Measurements from ENCODE around the gene NKAIN1. TPM values are rescaled to one million over a fixed set of nuclear protein-coding genes. Genes with fewer than 3 reads are reported as not detected.

Gene NKAIN1
- total RNA-seq, 1 experiment from 2014 or later, result 36.8 TPM

DNA sequence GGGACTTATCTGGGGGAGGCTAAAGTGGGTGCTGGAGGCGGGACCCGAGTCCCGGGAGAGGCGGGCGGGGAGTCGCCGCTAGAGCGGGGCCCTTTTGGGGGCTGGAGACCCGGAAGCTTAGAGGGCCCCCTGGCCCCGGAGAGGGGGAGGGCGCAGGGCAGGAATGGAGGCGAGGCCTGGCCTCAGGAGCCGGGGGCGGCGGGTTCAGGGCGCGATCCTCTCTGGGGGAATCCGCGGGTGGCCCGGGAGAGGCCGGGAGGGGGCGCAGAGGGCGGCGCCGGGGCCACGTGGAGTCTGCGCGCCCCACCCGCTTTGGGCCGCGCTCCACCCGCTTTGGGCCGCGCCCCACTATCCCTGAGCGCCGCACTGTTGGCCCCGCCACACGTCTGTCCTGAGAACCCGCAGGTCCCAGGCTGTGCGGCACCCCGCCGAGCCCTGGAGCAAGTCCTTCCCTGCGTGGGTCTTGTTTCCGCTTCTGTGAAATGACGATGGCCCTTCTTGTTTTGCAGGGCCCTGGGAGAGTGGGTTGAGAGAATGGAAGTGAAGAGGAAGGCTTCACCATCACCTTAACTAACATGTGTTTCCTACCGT is 84.4 kb downstream of the NKAIN1 start (continued):
- TF ChIP-seq, protein P1, sequence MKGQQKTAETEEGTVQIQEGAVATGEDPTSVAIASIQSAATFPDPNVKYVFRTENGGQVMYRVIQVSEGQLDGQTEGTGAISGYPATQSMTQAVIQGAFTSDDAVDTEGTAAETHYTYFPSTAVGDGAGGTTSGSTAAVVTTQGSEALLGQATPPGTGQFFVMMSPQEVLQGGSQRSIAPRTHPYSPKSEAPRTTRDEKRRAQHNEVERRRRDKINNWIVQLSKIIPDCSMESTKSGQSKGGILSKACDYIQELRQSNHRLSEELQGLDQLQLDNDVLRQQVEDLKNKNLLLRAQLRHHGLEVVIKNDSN (CRISPR knock-in tag; IDR thresholded peaks at IDR 0.05), result no peak
- TF ChIP-seq IRF2 (CRISPR knock-in tag; IDR thresholded peaks at IDR 0.05; ENCODE audit: borderline replicate concordance, low read depth) (no peak), ZNF263 (CRISPR knock-in tag; IDR thresholded peaks at IDR 0.05; ENCODE audit: low read depth) (no peak), KAT7 (CRISPR knock-in tag; IDR thresholded peaks at IDR 0.05; ENCODE audit: borderline replicate concordance) (no peak), GTF2I (CRISPR knock-in tag; conservative IDR thresholded peaks at IDR 0.05) (no peak), NFATC4 (CRISPR knock-in tag; IDR thresholded peaks at IDR 0.05) (no peak), ETV6 (CRISPR knock-in tag; IDR thresholded peaks at IDR 0.05) (0 out of 2 replicates have a peak, but pooled peaks have one; percentile 16), FOXP1 (CRISPR knock-in tag; IDR thresholded peaks at IDR 0.05; ENCODE audit: borderline replicate concordance) (peak; percentile 43; the same call in 1 of the 2 replicates), SP1 (CRISPR knock-in tag; conservative IDR thresholded peaks at IDR 0.05) (peak; percentile 39; the same call in 1 of the 2 replicates), PRRX2 (CRISPR knock-in tag; IDR thresholded peaks at IDR 0.05) (no peak), AFF4 (CRISPR knock-in tag; IDR thresholded peaks at IDR 0.05; ENCODE audit: borderline replicate concordance) (no peak), ELF4 (CRISPR knock-in tag; IDR thresholded peaks at IDR 0.05; ENCODE audit: low read depth) (no peak), RORB (CRISPR knock-in tag; IDR thresholded peaks at IDR 0.05) (no peak), ZNF396 (CRISPR knock-in tag; IDR thresholded peaks at IDR 0.05; ENCODE audit: borderline replicate concordance) (no peak), ESRRA (CRISPR knock-in tag; IDR thresholded peaks at IDR 0.05; ENCODE audit: borderline replicate concordance) (no peak; the same call in 1 of the 2 replicates), SMAD3 (CRISPR knock-in tag; IDR thresholded peaks at IDR 0.05; ENCODE audit: borderline replicate concordance) (0 out of 2 replicates have a peak, but pooled peaks have one; percentile 14), ZNF232 (CRISPR knock-in tag; IDR thresholded peaks at IDR 0.05) (no peak), SOX15 (CRISPR knock-in tag; IDR thresholded peaks at IDR 0.05) (no peak), E2F4 (CRISPR knock-in tag; IDR thresholded peaks at IDR 0.05; ENCODE audit: borderline replicate concordance, low read depth) (no peak), FOXK1 (CRISPR knock-in tag; IDR thresholded peaks at IDR 0.05) (0 out of 2 replicates have a peak, but pooled peaks have one; percentile 11)
- TF ChIP-seq, protein P2, sequence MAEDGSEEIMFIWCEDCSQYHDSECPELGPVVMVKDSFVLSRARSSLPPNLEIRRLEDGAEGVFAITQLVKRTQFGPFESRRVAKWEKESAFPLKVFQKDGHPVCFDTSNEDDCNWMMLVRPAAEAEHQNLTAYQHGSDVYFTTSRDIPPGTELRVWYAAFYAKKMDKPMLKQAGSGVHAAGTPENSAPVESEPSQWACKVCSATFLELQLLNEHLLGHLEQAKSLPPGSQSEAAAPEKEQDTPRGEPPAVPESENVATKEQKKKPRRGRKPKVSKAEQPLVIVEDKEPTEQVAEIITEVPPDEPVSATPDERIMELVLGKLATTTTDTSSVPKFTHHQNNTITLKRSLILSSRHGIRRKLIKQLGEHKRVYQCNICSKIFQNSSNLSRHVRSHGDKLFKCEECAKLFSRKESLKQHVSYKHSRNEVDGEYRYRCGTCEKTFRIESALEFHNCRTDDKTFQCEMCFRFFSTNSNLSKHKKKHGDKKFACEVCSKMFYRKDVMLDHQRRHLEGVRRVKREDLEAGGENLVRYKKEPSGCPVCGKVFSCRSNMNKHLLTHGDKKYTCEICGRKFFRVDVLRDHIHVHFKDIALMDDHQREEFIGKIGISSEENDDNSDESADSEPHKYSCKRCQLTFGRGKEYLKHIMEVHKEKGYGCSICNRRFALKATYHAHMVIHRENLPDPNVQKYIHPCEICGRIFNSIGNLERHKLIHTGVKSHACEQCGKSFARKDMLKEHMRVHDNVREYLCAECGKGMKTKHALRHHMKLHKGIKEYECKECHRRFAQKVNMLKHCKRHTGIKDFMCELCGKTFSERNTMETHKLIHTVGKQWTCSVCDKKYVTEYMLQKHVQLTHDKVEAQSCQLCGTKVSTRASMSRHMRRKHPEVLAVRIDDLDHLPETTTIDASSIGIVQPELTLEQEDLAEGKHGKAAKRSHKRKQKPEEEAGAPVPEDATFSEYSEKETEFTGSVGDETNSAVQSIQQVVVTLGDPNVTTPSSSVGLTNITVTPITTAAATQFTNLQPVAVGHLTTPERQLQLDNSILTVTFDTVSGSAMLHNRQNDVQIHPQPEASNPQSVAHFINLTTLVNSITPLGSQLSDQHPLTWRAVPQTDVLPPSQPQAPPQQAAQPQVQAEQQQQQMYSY (CRISPR knock-in tag; IDR thresholded peaks at IDR 0.05), result no peak
- TF ChIP-seq, protein P3, sequence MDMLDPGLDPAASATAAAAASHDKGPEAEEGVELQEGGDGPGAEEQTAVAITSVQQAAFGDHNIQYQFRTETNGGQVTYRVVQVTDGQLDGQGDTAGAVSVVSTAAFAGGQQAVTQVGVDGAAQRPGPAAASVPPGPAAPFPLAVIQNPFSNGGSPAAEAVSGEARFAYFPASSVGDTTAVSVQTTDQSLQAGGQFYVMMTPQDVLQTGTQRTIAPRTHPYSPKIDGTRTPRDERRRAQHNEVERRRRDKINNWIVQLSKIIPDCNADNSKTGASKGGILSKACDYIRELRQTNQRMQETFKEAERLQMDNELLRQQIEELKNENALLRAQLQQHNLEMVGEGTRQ (CRISPR knock-in tag; IDR thresholded peaks at IDR 0.05), result no peak; the same call in 1 of the 2 replicates
- TF ChIP-seq, protein P4, sequence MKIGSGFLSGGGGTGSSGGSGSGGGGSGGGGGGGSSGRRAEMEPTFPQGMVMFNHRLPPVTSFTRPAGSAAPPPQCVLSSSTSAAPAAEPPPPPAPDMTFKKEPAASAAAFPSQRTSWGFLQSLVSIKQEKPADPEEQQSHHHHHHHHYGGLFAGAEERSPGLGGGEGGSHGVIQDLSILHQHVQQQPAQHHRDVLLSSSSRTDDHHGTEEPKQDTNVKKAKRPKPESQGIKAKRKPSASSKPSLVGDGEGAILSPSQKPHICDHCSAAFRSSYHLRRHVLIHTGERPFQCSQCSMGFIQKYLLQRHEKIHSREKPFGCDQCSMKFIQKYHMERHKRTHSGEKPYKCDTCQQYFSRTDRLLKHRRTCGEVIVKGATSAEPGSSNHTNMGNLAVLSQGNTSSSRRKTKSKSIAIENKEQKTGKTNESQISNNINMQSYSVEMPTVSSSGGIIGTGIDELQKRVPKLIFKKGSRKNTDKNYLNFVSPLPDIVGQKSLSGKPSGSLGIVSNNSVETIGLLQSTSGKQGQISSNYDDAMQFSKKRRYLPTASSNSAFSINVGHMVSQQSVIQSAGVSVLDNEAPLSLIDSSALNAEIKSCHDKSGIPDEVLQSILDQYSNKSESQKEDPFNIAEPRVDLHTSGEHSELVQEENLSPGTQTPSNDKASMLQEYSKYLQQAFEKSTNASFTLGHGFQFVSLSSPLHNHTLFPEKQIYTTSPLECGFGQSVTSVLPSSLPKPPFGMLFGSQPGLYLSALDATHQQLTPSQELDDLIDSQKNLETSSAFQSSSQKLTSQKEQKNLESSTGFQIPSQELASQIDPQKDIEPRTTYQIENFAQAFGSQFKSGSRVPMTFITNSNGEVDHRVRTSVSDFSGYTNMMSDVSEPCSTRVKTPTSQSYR (CRISPR knock-in tag; IDR thresholded peaks at IDR 0.05), result no peak
- TF ChIP-seq, protein P5, sequence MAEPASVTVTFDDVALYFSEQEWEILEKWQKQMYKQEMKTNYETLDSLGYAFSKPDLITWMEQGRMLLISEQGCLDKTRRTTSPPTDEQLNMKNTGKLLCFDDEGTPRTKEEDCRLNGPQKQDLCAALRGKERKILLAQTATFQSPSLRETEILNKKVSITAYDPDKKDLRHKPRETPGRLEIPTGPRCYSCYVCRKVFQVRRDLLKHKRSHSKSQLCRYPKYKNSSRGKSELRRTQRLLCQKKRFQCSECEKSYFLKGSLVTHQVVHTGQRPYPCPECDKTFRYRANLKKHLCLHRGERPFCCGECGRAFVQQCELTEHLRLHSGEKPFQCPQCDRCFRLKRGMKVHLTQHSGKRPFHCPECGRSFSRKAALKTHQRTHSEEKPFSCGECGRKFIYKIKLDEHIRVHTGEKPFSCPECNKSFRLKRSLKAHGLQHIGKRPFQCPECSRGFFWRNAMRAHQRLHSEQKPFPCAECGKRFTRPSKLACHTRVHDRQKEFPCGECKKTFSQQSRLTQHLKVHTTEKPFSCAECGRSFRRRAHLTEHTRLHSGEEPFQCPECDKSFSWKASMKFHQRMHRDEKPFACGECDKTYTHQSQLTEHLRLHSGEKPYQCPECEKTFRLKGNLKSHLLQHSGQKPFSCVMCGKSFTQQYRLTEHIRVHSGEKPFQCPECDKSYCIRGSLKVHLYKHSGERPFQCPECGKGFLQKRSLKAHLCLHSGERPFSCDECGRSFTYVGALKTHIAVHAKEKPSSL (CRISPR knock-in tag; conservative IDR thresholded peaks at IDR 0.05), result no peak
